IMR-90 (cell line): Measurements from ENCODE around the gene NELL2. TPM values are rescaled to one million over a fixed set of nuclear protein-coding genes. Genes with fewer than 3 reads are reported as not detected.

Experiments used
- ATAC-seq: fragments of 200-7000 bp; cut with Tn5 transposase; 2 replicates; pipeline ENCODE4 v1.9.1; 2020; ENCODE audit warnings: low read depth, mild to moderate bottlenecking, moderate library complexity
- BruUV-seq: library from RNA; stranded (reverse); fragments of 400-500 nt; replicated peaks from 2 replicates; lab custom pipeline; 2021; lab: Mats Ljungman, UMichigan
- CTCF ChIA-PET: fragments of 300-600 bp; formaldehyde crosslinking; extraction: SDS; loops from one replicate; lab custom pipeline; 2021; ENCODE audit warnings: antibody characterized with exemption; lab: Yijun Ruan, JAX
- POLR2A ChIA-PET: fragments of 300-600 bp; sonication (Branson Sonifier 250); formaldehyde crosslinking; loops from one replicate; lab custom pipeline; 2022; ENCODE audit warnings: antibody characterized with exemption; ENCODE audit not compliant: unreplicated experiment; lab: Charles Lee
- DNase-seq: peaks from one replicate; pipeline ENCODE4 v3.0.0; 2013
- H2AFZ ChIP-seq: replicated peaks from 2 replicates; pipeline ENCODE3; 2013; ENCODE audit warnings: low read length, mild to moderate bottlenecking; ENCODE audit not compliant: poor library complexity
- H2AK5ac ChIP-seq: 2 replicates; pipeline ENCODE4 v1.6.1; 2013; ENCODE audit warnings: low read depth, low read length, inconsistent platforms
- H2AK9ac ChIP-seq: replicated peaks from 2 replicates; pipeline ENCODE3; 2013; ENCODE audit warnings: mild to moderate bottlenecking, low read depth, low read length, moderate library complexity; ENCODE audit not compliant: poor library complexity
- H2BK120ac ChIP-seq: 2 replicates; pipeline ENCODE4 v1.6.1; 2013; ENCODE audit warnings: low read depth, low read length, inconsistent platforms
- H2BK15ac ChIP-seq: 3 replicates; pipeline ENCODE4 v1.6.1; 2013; ENCODE audit warnings: low read depth, low read length, inconsistent platforms
- H2BK20ac ChIP-seq: 2 replicates; pipeline ENCODE4 v1.6.1; 2013; ENCODE audit warnings: low read depth, mild to moderate bottlenecking, inconsistent platforms, low read length, moderate library complexity
- H2BK5ac ChIP-seq: 2 replicates; pipeline ENCODE4 v1.6.1; 2013; ENCODE audit warnings: mild to moderate bottlenecking, low read depth, low read length, inconsistent platforms; ENCODE audit not compliant: poor library complexity, severe bottlenecking
- H3K14ac ChIP-seq: replicated peaks from 2 replicates; pipeline ENCODE4 v1.6.1; 2013; ENCODE audit warnings: low read depth, low read length, inconsistent platforms
- H3K18ac ChIP-seq: 2 replicates; pipeline ENCODE4 v1.6.1; 2013; ENCODE audit warnings: low read depth, low read length, control low read depth
- H3K23ac ChIP-seq: 2 replicates; pipeline ENCODE4 v1.6.1; 2013; ENCODE audit warnings: low read depth, low read length, inconsistent platforms
- H3K27ac ChIP-seq: 2 replicates; pipeline ENCODE4 v1.5.1; 2013; ENCODE audit warnings: mild to moderate bottlenecking, control low read depth, low read length; ENCODE audit not compliant: insufficient read depth
- H3K27me3 ChIP-seq: 2 replicates; pipeline ENCODE4 v1.6.1; 2013; ENCODE audit warnings: low read length; ENCODE audit not compliant: control insufficient read depth, insufficient read depth
- H3K36me3 ChIP-seq: 2 replicates; pipeline ENCODE4 v1.6.1; 2013; ENCODE audit warnings: low read length, mixed read lengths; ENCODE audit not compliant: control insufficient read depth, insufficient read depth
- H3K4ac ChIP-seq: 2 replicates; pipeline ENCODE4 v1.6.1; 2013; ENCODE audit warnings: low read depth, low read length, inconsistent platforms
- H3K4me1 ChIP-seq: 2 replicates; pipeline ENCODE4 v1.6.1; 2013; ENCODE audit warnings: low read length, mixed read lengths; ENCODE audit not compliant: control insufficient read depth, insufficient read depth
- H3K4me2 ChIP-seq: 2 replicates; pipeline ENCODE4 v1.6.1; 2013; ENCODE audit warnings: low read depth, mild to moderate bottlenecking, control low read depth, low read length, moderate library complexity
- H3K4me3 ChIP-seq: 2 replicates; pipeline ENCODE4 v1.5.1; 2013; ENCODE audit warnings: low read depth, mild to moderate bottlenecking, control low read depth, low read length, moderate library complexity; ENCODE audit not compliant: insufficient read depth
- H3K56ac ChIP-seq: 2 replicates; pipeline ENCODE4 v1.6.1; 2013; ENCODE audit warnings: low read length, inconsistent platforms; ENCODE audit not compliant: insufficient read depth; ENCODE audit errors: extremely low read depth
- H3K79me1 ChIP-seq, 2 experiments: 2 replicates each; pipeline ENCODE4 v1.6.1; 2013; ENCODE audit warnings: low read length in 2 of 2, inconsistent platforms in 1 of 2, low read depth in 1 of 2
- H3K9ac ChIP-seq: 2 replicates; pipeline ENCODE4 v1.6.1; 2013; ENCODE audit warnings: low read depth, low read length, control low read depth
- H3K9me1 ChIP-seq: 2 replicates; pipeline ENCODE4 v1.6.1; 2013; ENCODE audit warnings: low read length, inconsistent platforms; ENCODE audit not compliant: insufficient read depth
- H3K9me3 ChIP-seq: 2 replicates; pipeline ENCODE4 v1.6.1; 2013; ENCODE audit warnings: low read length; ENCODE audit not compliant: control insufficient read depth, insufficient read depth
- H4K20me1 ChIP-seq: 2 replicates; pipeline ENCODE4 v1.6.1; 2013; ENCODE audit warnings: low read length, inconsistent platforms; ENCODE audit not compliant: insufficient read depth
- H4K5ac ChIP-seq: 2 replicates; pipeline ENCODE4 v1.6.1; 2013; ENCODE audit warnings: mild to moderate bottlenecking, low read depth, low read length, control low read depth
- H4K8ac ChIP-seq, 2 experiments: 2 replicates each; pipeline ENCODE4 v1.6.1; 2013; ENCODE audit warnings: low read depth in 2 of 2, low read length in 2 of 2, control low read depth in 1 of 2, inconsistent platforms in 1 of 2
- H4K91ac ChIP-seq: 2 replicates; pipeline ENCODE4 v1.6.1; 2013; ENCODE audit warnings: low read depth, low read length, inconsistent platforms; ENCODE audit not compliant: insufficient read depth
- BHLHE40 ChIP-seq: fragments of 150-350 bp; IDR thresholded peaks from 2 replicates; pipeline ENCODE4 v1.6.1; 2016; ENCODE audit warnings: mild to moderate bottlenecking, low read depth, low read length
- CEBPB ChIP-seq: IDR thresholded peaks from 2 replicates; pipeline ENCODE4 v1.6.1; 2012; ENCODE audit warnings: low read depth, low read length, improper control_type of control experiment
- FOS ChIP-seq: fragments of 150-350 bp; IDR thresholded peaks from 2 replicates; pipeline ENCODE4 v1.6.1; 2016; ENCODE audit warnings: low read depth, low read length
- MAFK ChIP-seq: IDR thresholded peaks from 2 replicates; pipeline ENCODE4 v1.6.1; 2012; ENCODE audit warnings: low read depth, low read length, improper control_type of control experiment
- MAZ ChIP-seq: IDR thresholded peaks from 2 replicates; pipeline ENCODE4 v1.6.1; 2012; ENCODE audit warnings: low read depth, mild to moderate bottlenecking, low read length, improper control_type of control experiment, moderate library complexity, borderline replicate concordance
- MXI1 ChIP-seq: IDR thresholded peaks from 2 replicates; pipeline ENCODE4 v1.6.1; 2012; ENCODE audit warnings: low read depth, mild to moderate bottlenecking, low read length, moderate library complexity, borderline replicate concordance
- NFE2L2 ChIP-seq: fragments of 150-350 bp; IDR thresholded peaks from 2 replicates; pipeline ENCODE4 v1.6.1; 2016; ENCODE audit warnings: low read depth, mild to moderate bottlenecking, low read length
- POLR2A ChIP-seq: IDR thresholded peaks from 2 replicates; pipeline ENCODE4 v1.6.1; 2012; ENCODE audit warnings: mild to moderate bottlenecking, low read depth, low read length
- RAD21 ChIP-seq: IDR thresholded peaks from 2 replicates; pipeline ENCODE4 v1.6.1; 2012; ENCODE audit warnings: low read length, improper control_type of control experiment
- RCOR1 ChIP-seq: IDR thresholded peaks from 2 replicates; pipeline ENCODE4 v1.6.1; 2012; ENCODE audit warnings: mild to moderate bottlenecking, low read length, improper control_type of control experiment; ENCODE audit not compliant: insufficient replicate concordance
- RFX5 ChIP-seq: IDR thresholded peaks from 2 replicates; pipeline ENCODE4 v1.8.0; 2012; ENCODE audit warnings: low read depth, mild to moderate bottlenecking, low read length, moderate library complexity
- SMC3 ChIP-seq: fragments of 150-350 bp; IDR thresholded peaks from 2 replicates; pipeline ENCODE4 v1.6.1; 2016; ENCODE audit warnings: low read depth, mild to moderate bottlenecking, antibody characterized with exemption, low read length, moderate library complexity
- dilution Hi-C: fragments of 300-500 bp; cut with HindIII; formaldehyde crosslinking; loops from one replicate; pipeline ENCODE4 v1.14.3; 2018; ENCODE audit warnings: low sequenced_read_pairs; ENCODE audit not compliant: unreplicated experiment
- in situ Hi-C: fragments of 300-500 bp; cut with MboI; formaldehyde crosslinking; loops from 3 replicates; pipeline ENCODE4 v1.14.3; 2019; ENCODE audit warnings: low sequenced_read_pairs, inconsistent platforms, mixed read lengths
- intact Hi-C: fragments of 100-400 bp; cut with micrococcal nuclease; formaldehyde crosslinking; loops from 2 replicates; pipeline ENCODE4 v1.10.0; 2022
- polyA plus RNA-seq, 3 experiments: library from polyadenylated mRNA; depleted of rRNA; stranded (reverse); fragments of >200 nt; gene quantifications; 2 replicates each; pipeline ENCODE4 v1.2.3, GENCODE V29; 2012; ENCODE audit warnings: low replicate concordance in 1 of 3
- total RNA-seq: library from RNA; depleted of rRNA; stranded (reverse); fragments of >200 nt; gene quantifications from 2 replicates; pipeline ENCODE4 v1.2.3, GENCODE V29; 2012
- TF ChIP-seq, protein P1 (sequence below): fragments of 150-350 bp; IDR thresholded peaks from 2 replicates; pipeline ENCODE4 v1.6.1; 2017; ENCODE audit warnings: mild to moderate bottlenecking, antibody characterized with exemption, low read length, low read depth
- TF ChIP-seq, protein P2 (sequence below): conservative IDR thresholded peaks from 2 replicates; pipeline ENCODE4 v1.5.1; 2012; ENCODE audit warnings: mild to moderate bottlenecking, low read depth, low read length, improper control_type of control experiment
- TF ChIP-seq, protein P3 (sequence below): fragments of 150-350 bp; IDR thresholded peaks from 2 replicates; pipeline ENCODE4 v1.6.1; 2016; ENCODE audit warnings: low read depth, mild to moderate bottlenecking, low read length, moderate library complexity, borderline replicate concordance

The NELL2 gene
- total and polyA plus RNA-seq, 2 of the 4 experiments (the other 2 are of a cell fraction) = 0.18 to 0.26 TPM

DNA sequence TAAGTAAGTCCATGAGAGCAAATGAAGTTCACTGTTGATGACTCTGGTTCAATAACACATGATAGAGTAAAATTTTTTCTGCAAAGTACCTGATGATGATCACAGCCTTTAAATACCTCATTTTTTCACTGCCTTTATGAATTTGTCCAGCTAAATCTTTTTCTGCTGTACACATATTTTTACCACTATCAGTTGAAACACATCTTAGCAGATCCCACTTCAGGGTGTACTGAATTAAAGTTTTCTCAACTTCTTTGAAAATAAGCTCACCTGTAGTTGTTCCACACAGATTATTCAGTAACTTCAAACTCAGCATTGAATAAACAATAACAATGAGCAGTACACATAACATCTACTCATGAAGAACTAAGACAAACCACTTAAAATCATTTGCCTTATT is 385.9 kb downstream of the NELL2 start:
- Histone ChIP-seq H3K27me3 (no peaks in the 10 kb centered on the region), H4K20me1 (no peaks in the 10 kb centered on the region), H3K4me2 (no peak overlapping the region), H3K79me1 (no peaks in the 10 kb centered on the region), H4K91ac (no peak overlapping the region), H2BK20ac (no peak overlapping the region), H3K9me3 (peaks cover 2% of the 10 kb centered on the region; the same call in 1 of the 2 replicates), H2AK9ac (no peak overlapping the region), H3K9me1 (no peaks in the 10 kb centered on the region), H3K14ac (no peak overlapping the region), H3K9ac (no peak overlapping the region), H2BK120ac (no peak overlapping the region), H3K4me3 (no peak overlapping the region), H2AFZ (no peak overlapping the region), H2BK15ac (no peak overlapping the region), H3K27ac (no peak overlapping the region), H4K5ac (no peak overlapping the region), H3K23ac (no peak overlapping the region), H2BK5ac (no peak overlapping the region), H3K36me3 (no peaks in the 10 kb centered on the region), H3K4me1 (no peaks in the 10 kb centered on the region), H2AK5ac (no peak overlapping the region), H3K4ac (no peak overlapping the region), H3K18ac (no peak overlapping the region), H3K56ac (no peak overlapping the region), H4K8ac (no peak overlapping the region)
- POLR2A ChIA-PET = no interaction called here
- dilution Hi-C loops = no loop called here
- no peak for ATAC-seq
- no TSS peak for BruUV-seq
- in situ Hi-C loops = no loop called here
- no peak for DNase-seq
- TF ChIP-seq, protein P1, sequence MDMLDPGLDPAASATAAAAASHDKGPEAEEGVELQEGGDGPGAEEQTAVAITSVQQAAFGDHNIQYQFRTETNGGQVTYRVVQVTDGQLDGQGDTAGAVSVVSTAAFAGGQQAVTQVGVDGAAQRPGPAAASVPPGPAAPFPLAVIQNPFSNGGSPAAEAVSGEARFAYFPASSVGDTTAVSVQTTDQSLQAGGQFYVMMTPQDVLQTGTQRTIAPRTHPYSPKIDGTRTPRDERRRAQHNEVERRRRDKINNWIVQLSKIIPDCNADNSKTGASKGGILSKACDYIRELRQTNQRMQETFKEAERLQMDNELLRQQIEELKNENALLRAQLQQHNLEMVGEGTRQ = no peak
- no peak for TF ChIP-seq NFE2L2
- no peak for TF ChIP-seq MAZ
- no peak for TF ChIP-seq BHLHE40
- TF ChIP-seq RAD21 = no peak
- TF ChIP-seq, protein P2, sequence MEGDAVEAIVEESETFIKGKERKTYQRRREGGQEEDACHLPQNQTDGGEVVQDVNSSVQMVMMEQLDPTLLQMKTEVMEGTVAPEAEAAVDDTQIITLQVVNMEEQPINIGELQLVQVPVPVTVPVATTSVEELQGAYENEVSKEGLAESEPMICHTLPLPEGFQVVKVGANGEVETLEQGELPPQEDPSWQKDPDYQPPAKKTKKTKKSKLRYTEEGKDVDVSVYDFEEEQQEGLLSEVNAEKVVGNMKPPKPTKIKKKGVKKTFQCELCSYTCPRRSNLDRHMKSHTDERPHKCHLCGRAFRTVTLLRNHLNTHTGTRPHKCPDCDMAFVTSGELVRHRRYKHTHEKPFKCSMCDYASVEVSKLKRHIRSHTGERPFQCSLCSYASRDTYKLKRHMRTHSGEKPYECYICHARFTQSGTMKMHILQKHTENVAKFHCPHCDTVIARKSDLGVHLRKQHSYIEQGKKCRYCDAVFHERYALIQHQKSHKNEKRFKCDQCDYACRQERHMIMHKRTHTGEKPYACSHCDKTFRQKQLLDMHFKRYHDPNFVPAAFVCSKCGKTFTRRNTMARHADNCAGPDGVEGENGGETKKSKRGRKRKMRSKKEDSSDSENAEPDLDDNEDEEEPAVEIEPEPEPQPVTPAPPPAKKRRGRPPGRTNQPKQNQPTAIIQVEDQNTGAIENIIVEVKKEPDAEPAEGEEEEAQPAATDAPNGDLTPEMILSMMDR = no peak
- TF ChIP-seq POLR2A = no peak
- TF ChIP-seq RCOR1 = no peak
- no peak for TF ChIP-seq MXI1
- TF ChIP-seq SMC3 = no peak
- no peak for TF ChIP-seq CEBPB
- TF ChIP-seq FOS = no peak
- TF ChIP-seq, protein P3, sequence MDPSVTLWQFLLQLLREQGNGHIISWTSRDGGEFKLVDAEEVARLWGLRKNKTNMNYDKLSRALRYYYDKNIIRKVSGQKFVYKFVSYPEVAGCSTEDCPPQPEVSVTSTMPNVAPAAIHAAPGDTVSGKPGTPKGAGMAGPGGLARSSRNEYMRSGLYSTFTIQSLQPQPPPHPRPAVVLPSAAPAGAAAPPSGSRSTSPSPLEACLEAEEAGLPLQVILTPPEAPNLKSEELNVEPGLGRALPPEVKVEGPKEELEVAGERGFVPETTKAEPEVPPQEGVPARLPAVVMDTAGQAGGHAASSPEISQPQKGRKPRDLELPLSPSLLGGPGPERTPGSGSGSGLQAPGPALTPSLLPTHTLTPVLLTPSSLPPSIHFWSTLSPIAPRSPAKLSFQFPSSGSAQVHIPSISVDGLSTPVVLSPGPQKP = no peak
- no peak for TF ChIP-seq MAFK
- TF ChIP-seq RFX5 = no peak
- intact Hi-C loops = no loop called here
- CTCF ChIA-PET = no interaction called here
